Measurements from ENCODE around the gene BCAS3.
A peak's percentile ranks its signal among the peaks of the same experiment; 100 is the strongest.
"Not testable (repeated sequence)": the region's sequence is repeated elsewhere in the genome, so short reads cannot be mapped to it uniquely, and the experiment has no call there.

The BCAS3 gene

GRCh38 chr17:61423967-61424649, 746.5 kb downstream of the BCAS3 start:
- no peak for DNase-seq (ENCODE audit: low spot score)

GRCh38 chr17:61425682-61426481, 748.2 kb downstream of the BCAS3 start:
- DNase-seq (ENCODE audit: low spot score) = no peak

GRCh38 chr17:61426482-61427304, 749.0 kb downstream of the BCAS3 start:
- DNase-seq (ENCODE audit: low spot score) = peak; percentile 63

GRCh38 chr17:61427567-61427966, 749.9 kb downstream of the BCAS3 start:
- DNase-seq (ENCODE audit: low spot score) = no peak

- DNase-seq (ENCODE audit: low spot score) = no peak
These were observed 751.6 kb downstream of the BCAS3 start for GRCh38 chr17:61429274-61429673.

- not testable (repeated sequence) for DNase-seq (ENCODE audit: low spot score)
These were observed 752.2 kb downstream of the BCAS3 start for GRCh38 chr17:61429831-61430230.

- DNase-seq (ENCODE audit: low spot score) = no peak
These were observed 754.1 kb downstream of the BCAS3 start for GRCh38 chr17:61431594-61432311.

GRCh38 chr17:61436273-61436672, 758.6 kb downstream of the BCAS3 start:
- no peak for DNase-seq (ENCODE audit: low spot score)

GRCh38 chr17:61436995-61437704, 759.5 kb downstream of the BCAS3 start:
- DNase-seq (ENCODE audit: low spot score) = no peak

- no peak for DNase-seq (ENCODE audit: low spot score)
These were observed 763.0 kb downstream of the BCAS3 start for GRCh38 chr17:61440697-61441096.

- DNase-seq (ENCODE audit: low spot score) = not testable (repeated sequence)
These were observed 763.9 kb downstream of the BCAS3 start for GRCh38 chr17:61441507-61441906.

- no peak for DNase-seq (ENCODE audit: low spot score)
These were observed 764.6 kb downstream of the BCAS3 start for GRCh38 chr17:61442136-61442775.

Measured in AG08395 (cell line).